ENCODE data around the gene UBA1. TPM values are rescaled to one million over a fixed set of nuclear protein-coding genes. Genes with fewer than 3 reads are reported as not detected.

The UBA1 gene
- total RNA-seq, 1 donor from 2014 or later, result 244 TPM

GRCh38 chrX:47148946-47149345 is 44.7 kb upstream of the UBA1 start:
- Mint-ChIP-seq H3K36me3 (ENCODE audit: low read depth, unreplicated experiment) (peaks cover 2% of the 10 kb centered on the region), H3K27ac (ENCODE audit: unreplicated experiment) (no peak overlapping the region), H3K9me3 (ENCODE audit: unreplicated experiment) (no peaks in the 10 kb centered on the region), H3K27me3 (ENCODE audit: low read depth, unreplicated experiment) (no peaks in the 10 kb centered on the region), H3K4me3 (ENCODE audit: unreplicated experiment) (no peak overlapping the region), H3K4me1 (ENCODE audit: low read depth, unreplicated experiment) (no peaks in the 10 kb centered on the region)
- FAIRE-seq (no peak), DNase-seq (ENCODE audit: low read depth) (no peak)
- Histone ChIP-seq H3K36me3 (ENCODE audit: insufficient read depth, low read length) (peaks cover 2% of the 10 kb centered on the region), H3K27me3 (ENCODE audit: insufficient read depth, low read length) (no peaks in the 10 kb centered on the region), H3K4me1 (ENCODE audit: insufficient read depth, low read length) (peaks cover 5% of the 10 kb centered on the region), H3K4me2 (ENCODE audit: low read length) (no peak overlapping the region), H2AFZ (ENCODE audit: low read depth, low read length) (no peak overlapping the region), H3K79me2 (ENCODE audit: insufficient read depth, low read length) (peaks cover 83% of the 10 kb centered on the region), H4K20me1 (ENCODE audit: insufficient read depth, low read length) (peaks cover 53% of the 10 kb centered on the region), H3K4me3 (ENCODE audit: insufficient read depth, low read depth, low read length) (no peak overlapping the region), H3K27ac (ENCODE audit: low read depth, low read length) (no peak overlapping the region), H3K9ac (ENCODE audit: low read length) (no peak overlapping the region), H3K9me3 (ENCODE audit: insufficient read depth, low read depth, low read length) (no peaks in the 10 kb centered on the region)
- TF ChIP-seq CTCF (IDR thresholded peaks at IDR 0.05; ENCODE audit: insufficient read depth, low read depth, low read length) (no peak), EZH2 (IDR thresholded peaks at IDR 0.05; ENCODE audit: insufficient read depth, low read length) (no peak)

- H3K4me1 Mint-ChIP-seq (ENCODE audit: low read depth, unreplicated experiment), result no peaks in the 10 kb centered on the region
- no peaks in the 10 kb centered on the region for H3K27me3 Mint-ChIP-seq (ENCODE audit: low read depth, unreplicated experiment)
- Histone ChIP-seq H3K9ac (ENCODE audit: low read length) (no peak overlapping the region), H3K9me3 (ENCODE audit: insufficient read depth, low read depth, low read length) (no peaks in the 10 kb centered on the region), H2AFZ (ENCODE audit: low read depth, low read length) (no peak overlapping the region), H3K27me3 (ENCODE audit: insufficient read depth, low read length) (no peaks in the 10 kb centered on the region), H4K20me1 (ENCODE audit: insufficient read depth, low read length) (peaks cover 45% of the 10 kb centered on the region), H3K4me2 (ENCODE audit: low read length) (no peak overlapping the region), H3K27ac (ENCODE audit: low read depth, low read length) (no peak overlapping the region), H3K4me1 (ENCODE audit: insufficient read depth, low read length) (peaks cover 5% of the 10 kb centered on the region), H3K36me3 (ENCODE audit: insufficient read depth, low read length) (peaks cover 2% of the 10 kb centered on the region), H3K79me2 (ENCODE audit: insufficient read depth, low read length) (peaks cover 86% of the 10 kb centered on the region), H3K4me3 (ENCODE audit: insufficient read depth, low read depth, low read length) (no peak overlapping the region)
- FAIRE-seq, result no peak
- DNase-seq (ENCODE audit: low read depth), result no peak
- H3K9me3 Mint-ChIP-seq (ENCODE audit: unreplicated experiment), result no peaks in the 10 kb centered on the region
- no peak overlapping the region for H3K27ac Mint-ChIP-seq (ENCODE audit: unreplicated experiment)
- TF ChIP-seq EZH2 (IDR thresholded peaks at IDR 0.05; ENCODE audit: insufficient read depth, low read length), result no peak
- no peak overlapping the region for H3K4me3 Mint-ChIP-seq (ENCODE audit: unreplicated experiment)
- H3K36me3 Mint-ChIP-seq (ENCODE audit: low read depth, unreplicated experiment), result peaks cover 4% of the 10 kb centered on the region
Measured at GRCh38 chrX:47151435-47151834, 42.2 kb upstream of the UBA1 start.

- no peaks in the 10 kb centered on the region for H3K27me3 ChIP-seq (ENCODE audit: insufficient read depth, low read length)
- no peaks in the 10 kb centered on the region for H3K9me3 ChIP-seq (ENCODE audit: insufficient read depth, low read depth, low read length)
- no peak overlapping the region for H2AFZ ChIP-seq (ENCODE audit: low read depth, low read length)
- H3K4me1 ChIP-seq (ENCODE audit: insufficient read depth, low read length), result no peaks in the 10 kb centered on the region
- DNase-seq (ENCODE audit: low read depth), result peak; percentile 14
- H3K36me3 ChIP-seq (ENCODE audit: insufficient read depth, low read length), result peaks cover 5% of the 10 kb centered on the region
- peaks cover 87% of the 10 kb centered on the region for H3K79me2 ChIP-seq (ENCODE audit: insufficient read depth, low read length)
- H3K4me1 Mint-ChIP-seq (ENCODE audit: low read depth, unreplicated experiment), result no peaks in the 10 kb centered on the region
- H3K27ac Mint-ChIP-seq (ENCODE audit: unreplicated experiment), result no peak overlapping the region
- H4K20me1 ChIP-seq (ENCODE audit: insufficient read depth, low read length), result peaks cover 22% of the 10 kb centered on the region
- FAIRE-seq, result no peak
- H3K36me3 Mint-ChIP-seq (ENCODE audit: low read depth, unreplicated experiment), result peaks cover 7% of the 10 kb centered on the region
- H3K9ac ChIP-seq (ENCODE audit: low read length), result no peak overlapping the region
- H3K4me3 Mint-ChIP-seq (ENCODE audit: unreplicated experiment), result peak overlapping the region; percentile 50
- no peaks in the 10 kb centered on the region for H3K27me3 Mint-ChIP-seq (ENCODE audit: low read depth, unreplicated experiment)
- TF ChIP-seq EZH2 (IDR thresholded peaks at IDR 0.05; ENCODE audit: insufficient read depth, low read length), result no peak
- no peak for TF ChIP-seq CTCF (IDR thresholded peaks at IDR 0.05; ENCODE audit: insufficient read depth, low read depth, low read length)
- H3K9me3 Mint-ChIP-seq (ENCODE audit: unreplicated experiment), result no peaks in the 10 kb centered on the region
- no peak overlapping the region for H3K27ac ChIP-seq (ENCODE audit: low read depth, low read length)
- H3K4me3 ChIP-seq (ENCODE audit: insufficient read depth, low read depth, low read length), result no peak overlapping the region
- H3K4me2 ChIP-seq (ENCODE audit: low read length), result no peak overlapping the region
Measured at GRCh38 chrX:47156611-47157520, 36.8 kb upstream of the UBA1 start.
